8988T (cell line): Measurements from ENCODE around the gene DYNC2H1.
"Not testable (repeated sequence)": the region's sequence is repeated elsewhere in the genome, so short reads cannot be mapped to it uniquely, and the experiment has no call there.

ENCODE experiments used
- DNase-seq: peaks from one replicate; pipeline ENCODE4 v3.0.0; 2011

Gene DYNC2H1

GRCh38 chr11:103294516-103294915 is 185.3 kb downstream of the DYNC2H1 start:
- DNase-seq, result no peak

DNA sequence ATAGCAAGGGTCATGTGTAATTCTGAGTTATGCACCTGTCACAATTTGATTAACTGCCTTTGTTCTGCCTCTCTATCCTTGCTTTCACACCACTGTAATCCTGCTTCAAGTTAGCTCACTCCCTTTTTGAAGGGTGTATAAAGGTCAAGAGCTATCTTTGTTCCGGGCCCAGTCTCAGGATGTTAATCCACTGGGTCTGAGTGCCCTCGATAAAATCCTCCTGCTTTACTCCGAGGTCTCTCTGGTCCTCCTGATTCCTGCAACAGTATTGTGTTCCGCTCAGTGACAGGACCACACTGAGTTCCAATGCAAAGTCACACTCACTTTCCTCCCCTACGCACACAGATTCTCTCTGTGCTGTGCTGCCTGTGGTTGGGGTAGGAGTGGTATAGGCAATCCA is 186.5 kb downstream of the DYNC2H1 start:
- DNase-seq, result no peak

GRCh38 chr11:103297900-103298299 is 188.7 kb downstream of the DYNC2H1 start:
- DNase-seq, result no peak

DNA sequence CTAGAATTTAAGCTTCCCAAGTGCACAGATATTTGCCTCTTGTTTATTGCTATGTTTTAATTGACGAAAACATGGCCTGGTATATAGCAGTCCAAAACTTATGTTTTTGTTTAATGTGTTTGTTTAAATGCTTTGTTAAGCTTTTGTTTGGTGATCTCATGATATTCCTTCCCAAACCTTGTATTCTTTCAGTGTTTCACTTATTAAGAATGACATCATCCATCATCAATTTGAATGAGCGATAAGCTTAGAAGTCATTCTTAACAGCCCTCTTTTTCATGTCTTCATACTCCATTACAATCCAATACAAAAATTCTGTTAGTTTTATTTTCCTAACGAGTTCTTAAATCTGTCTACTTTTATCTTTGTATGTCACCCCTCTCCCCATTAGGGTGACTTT is 206.0 kb downstream of the DYNC2H1 start:
- DNase-seq, result no peak

GRCh38 chr11:103317118-103317517 is 207.9 kb downstream of the DYNC2H1 start:
- no peak for DNase-seq

DNA sequence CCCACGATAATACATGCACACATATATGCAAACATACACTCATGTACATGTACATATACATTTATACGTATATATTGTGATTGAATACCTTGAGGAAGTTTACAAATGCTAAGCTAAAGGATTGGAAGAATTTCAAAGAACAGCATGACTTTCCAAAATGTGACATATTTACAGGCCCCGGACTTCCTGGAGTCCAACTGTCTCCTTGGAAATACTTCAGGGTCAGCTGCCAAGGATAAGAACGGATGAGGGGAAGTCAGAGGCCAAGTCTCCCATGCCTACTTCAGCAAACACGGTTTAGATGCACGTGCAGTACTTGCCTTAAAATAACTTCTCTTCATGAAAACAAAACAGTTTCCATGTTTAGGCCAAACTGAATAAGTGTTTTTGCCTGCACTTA is 213.6 kb downstream of the DYNC2H1 start:
- DNase-seq, result no peak

- DNase-seq, result no peak
These were observed 216.5 kb downstream of the DYNC2H1 start for GRCh38 chr11:103325686-103326069.

- DNase-seq, result peak; percentile 15
These were observed 217.0 kb downstream of the DYNC2H1 start for GRCh38 chr11:103326070-103326794.

DNA sequence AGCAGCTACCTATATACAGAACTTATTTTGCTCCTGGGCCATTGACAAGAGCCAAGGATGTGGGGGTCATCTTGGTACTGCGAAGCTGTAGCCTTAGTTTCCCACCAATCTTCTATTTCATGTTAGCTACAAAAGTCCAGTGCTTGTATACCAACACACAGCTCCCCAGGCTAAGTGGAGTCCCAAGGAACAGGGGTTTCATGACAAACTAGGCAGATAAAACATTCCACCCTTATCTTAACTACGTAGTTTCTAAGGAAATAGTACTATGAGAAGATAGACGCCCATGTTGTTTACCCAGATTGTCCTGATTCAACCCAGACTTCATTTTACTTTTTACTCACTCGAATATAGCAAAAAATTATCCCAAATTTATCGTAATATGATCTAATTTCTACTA is 218.5 kb downstream of the DYNC2H1 start:
- no peak for DNase-seq

DNA sequence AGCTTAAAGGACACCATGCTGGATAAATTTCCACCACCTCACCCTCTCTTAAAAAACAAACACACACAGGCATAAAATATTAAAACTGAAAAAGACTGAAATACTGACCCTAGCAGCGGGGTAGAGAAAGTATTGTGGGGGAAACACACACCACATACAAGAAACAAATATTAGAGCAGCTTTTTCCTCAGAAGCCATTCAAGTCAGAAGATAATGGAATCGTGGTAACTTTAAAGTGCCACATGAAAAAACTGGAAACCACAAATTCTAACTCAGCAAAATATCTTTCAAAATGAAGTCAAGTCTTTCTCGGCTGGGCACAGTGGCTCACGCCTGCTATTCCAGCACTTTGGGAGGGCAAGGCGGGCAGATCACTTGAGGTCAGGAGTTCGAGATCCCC is 223.2 kb downstream of the DYNC2H1 start:
- DNase-seq, result no peak

- DNase-seq, result no peak
These were observed 229.6 kb downstream of the DYNC2H1 start for GRCh38 chr11:103338621-103339484.

DNA sequence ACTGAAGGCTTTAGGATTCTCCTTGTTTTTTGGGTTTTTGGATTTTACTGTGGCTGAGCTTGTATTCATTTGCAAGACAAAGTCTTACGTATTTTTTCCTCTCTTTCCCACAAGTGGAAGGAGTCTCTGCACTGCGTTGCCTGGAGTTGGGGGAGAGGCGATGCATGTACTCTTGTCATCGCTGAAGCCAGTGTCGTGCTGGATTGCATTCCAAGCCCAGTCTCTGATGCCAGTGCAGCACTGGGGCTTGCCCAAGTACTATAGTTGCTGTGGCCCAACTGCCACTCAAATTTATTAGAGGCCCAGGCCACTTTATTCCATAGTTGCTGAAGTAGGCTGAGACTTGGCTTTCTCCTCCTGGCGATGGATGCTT is 230.2 kb downstream of the DYNC2H1 start:
- no peak for DNase-seq

DNA sequence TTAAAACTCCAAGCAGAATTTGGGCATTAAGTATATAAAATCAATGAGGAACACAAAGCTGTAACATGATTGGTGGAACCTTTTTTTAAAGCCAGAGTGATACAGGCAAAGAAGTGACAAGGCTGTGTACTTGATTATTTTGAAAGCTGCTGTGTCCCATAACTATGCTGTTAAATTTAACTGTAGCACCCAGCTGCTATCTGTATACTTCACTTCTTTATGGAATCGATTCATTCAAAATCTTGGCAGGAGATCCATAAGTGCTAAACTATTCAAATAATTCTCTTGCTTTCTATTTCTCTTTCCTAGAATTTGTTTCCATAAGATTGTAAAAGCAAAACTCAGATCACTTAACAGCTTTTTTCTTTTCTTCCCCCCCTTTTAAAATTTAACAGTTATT is 231.7 kb downstream of the DYNC2H1 start:
- DNase-seq, result no peak

DNA sequence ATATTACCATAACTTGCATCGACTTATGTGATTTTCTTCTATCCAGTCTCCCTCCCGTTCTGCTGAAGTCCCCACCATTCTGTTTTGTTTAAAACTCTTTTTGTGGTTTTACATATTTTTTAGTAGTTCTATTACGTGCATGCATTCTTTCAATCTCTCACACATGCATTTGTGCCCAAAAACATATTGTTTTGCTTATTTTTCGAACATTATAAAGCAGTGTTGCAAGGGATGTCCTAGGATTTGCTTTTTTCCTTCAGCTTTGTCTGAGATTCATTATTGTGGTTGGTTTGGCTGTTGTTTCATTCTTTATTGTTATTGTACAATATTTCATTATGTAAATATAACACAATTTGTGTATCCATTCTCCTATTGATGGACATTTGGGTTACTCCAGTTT is 235.7 kb downstream of the DYNC2H1 start:
- no peak for DNase-seq

GRCh38 chr11:103349595-103349994 is 240.4 kb downstream of the DYNC2H1 start:
- DNase-seq, result no peak

DNA sequence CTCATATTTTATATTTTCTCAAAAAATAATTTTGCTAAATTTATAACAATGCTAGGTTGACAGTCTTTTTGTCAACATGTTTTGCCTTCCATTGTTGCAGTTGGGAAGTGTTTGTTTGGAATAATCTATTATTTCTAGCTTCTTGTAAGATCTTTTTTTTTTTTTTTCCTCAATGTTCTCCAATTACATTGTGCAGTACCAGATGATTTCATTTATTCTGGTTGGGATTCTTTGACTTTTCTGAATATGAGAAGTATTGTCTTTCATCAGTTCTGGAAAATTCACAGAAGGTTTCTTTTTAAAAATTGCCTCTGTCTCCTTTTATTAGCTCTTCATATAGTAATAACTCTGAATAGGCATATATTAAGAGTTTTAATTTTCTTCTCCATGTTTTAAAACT is 245.4 kb downstream of the DYNC2H1 start:
- DNase-seq, result no peak

GRCh38 chr11:103358251-103358650 is 249.0 kb downstream of the DYNC2H1 start:
- no peak for DNase-seq

DNA sequence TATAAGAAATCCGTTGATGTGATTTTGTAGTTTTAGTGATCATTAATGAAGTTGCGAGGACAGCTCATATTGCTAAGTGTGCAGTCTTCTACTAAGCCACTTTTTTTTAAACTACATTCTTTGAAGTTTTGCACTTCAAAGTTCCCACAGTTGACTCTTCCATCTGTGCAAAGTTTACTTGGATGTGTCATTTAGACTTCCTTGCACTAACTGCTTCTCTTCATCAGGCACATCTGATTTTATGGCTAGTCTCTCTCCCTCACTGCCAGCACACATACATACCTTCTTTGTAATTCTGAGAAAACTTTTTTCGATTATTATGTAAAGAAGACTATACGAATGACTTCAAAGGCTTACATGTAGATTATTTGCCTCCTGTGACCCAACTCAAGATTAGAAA is 250.0 kb downstream of the DYNC2H1 start:
- DNase-seq, result no peak

GRCh38 chr11:103364687-103365086 is 255.5 kb downstream of the DYNC2H1 start:
- no peak for DNase-seq

DNA sequence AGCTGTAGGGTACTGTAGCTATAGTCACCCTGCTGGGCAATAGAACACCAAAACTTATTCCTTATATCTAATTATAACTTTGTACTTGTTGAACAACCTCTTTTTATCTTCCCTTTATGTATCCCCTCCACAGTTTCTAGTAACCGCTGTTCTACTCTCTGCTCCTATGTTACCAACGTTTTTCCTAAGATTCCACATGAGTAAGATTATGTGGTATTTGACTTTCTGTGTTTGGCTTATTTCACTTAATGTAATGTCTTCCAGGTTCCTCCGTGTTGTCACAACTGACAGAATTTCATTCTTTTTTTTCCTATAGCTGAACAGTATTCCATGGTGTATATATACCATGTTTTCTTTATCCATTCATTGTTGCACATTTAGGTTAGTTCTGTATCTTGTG is 258.4 kb downstream of the DYNC2H1 start:
- DNase-seq, result no peak

- DNase-seq, result no peak
These were observed 258.9 kb downstream of the DYNC2H1 start for GRCh38 chr11:103368145-103368544.

- DNase-seq, result no peak
These were observed 260.9 kb downstream of the DYNC2H1 start for GRCh38 chr11:103370076-103370475.

GRCh38 chr11:103372906-103373305 is 263.7 kb downstream of the DYNC2H1 start:
- DNase-seq, result no peak

- DNase-seq, result not testable (repeated sequence)
These were observed 265.0 kb downstream of the DYNC2H1 start for GRCh38 chr11:103374227-103374626.

- no peak for DNase-seq
These were observed 269.7 kb downstream of the DYNC2H1 start for GRCh38 chr11:103378931-103379330.
